Spinal cord (tissue), 10 donors: ENCODE results near the gene SLC28A2. TPM values are rescaled to one million over a fixed set of nuclear protein-coding genes. Genes with fewer than 3 reads are reported as not detected.

Experiments
- DNase-seq, 6 donors: peaks; one replicate each; pipeline versions ENCODE4 v3.0.0 to v3.0.0-alpha.2; 2013 to 2015; ENCODE audit warnings: low spot score in 6 of 6, low read depth in 4 of 6
- H3K27ac ChIP-seq: one replicate; pipeline ENCODE4 v1.5.1; 2013; ENCODE audit warnings: low read depth, low read length, control low read depth
- H3K27me3 ChIP-seq: one replicate; pipeline ENCODE4 v1.6.1; 2013; ENCODE audit warnings: low read length; ENCODE audit not compliant: control insufficient read depth, insufficient read depth
- H3K36me3 ChIP-seq: one replicate; pipeline ENCODE4 v1.6.1; 2013; ENCODE audit warnings: low read length; ENCODE audit not compliant: control insufficient read depth, insufficient read depth
- H3K4me1 ChIP-seq: one replicate; pipeline ENCODE4 v1.6.1; 2013; ENCODE audit warnings: low read length; ENCODE audit not compliant: control insufficient read depth, insufficient read depth
- H3K4me3 ChIP-seq: one replicate; pipeline ENCODE4 v1.5.1; 2013; ENCODE audit warnings: low read depth, low read length, control low read depth
- H3K9me3 ChIP-seq: one replicate; pipeline ENCODE4 v1.6.1; 2013; ENCODE audit warnings: low read length; ENCODE audit not compliant: control insufficient read depth, insufficient read depth
- WGBS: methylation state at CpG from one replicate; pipeline ENCODE4 v1.1.5; 2013; ENCODE audit warnings: missing lambda C conversion rate; ENCODE audit not compliant: insufficient coverage; 5-methylcytosine and 5-hydroxymethylcytosine counted together
- polyA plus RNA-seq, 2 donors: library from polyadenylated mRNA; unstranded; fragments of 120-200 nt; gene quantifications; one replicate each; pipeline ENCODE4 v1.2.1, GENCODE V29; 2013; ENCODE audit not compliant: insufficient read length in 2 of 2
- total RNA-seq, 2 donors: library from RNA; depleted of rRNA in 1 of 2; stranded (reverse); fragments of 120-200 nt in 1 of 2; fragments of >200 nt in 1 of 2; gene quantifications; one replicate each; pipeline versions ENCODE4 v1.2.3 to v1.2.4, GENCODE V29; 2013 to 2014
- donor health status: healthy.

Gene SLC28A2
- total and polyA plus RNA-seq, 4 donors: 0.32 TPM; not detected in 3

- DNase-seq: peak in 2 of 6 donors; percentile 11 to 30
- H3K27me3 ChIP-seq: no peaks in the 10 kb centered on the region
- 57% methylated on average over 13 of the region's 13 CpGs for WGBS
These were observed 62.9 kb downstream of the SLC28A2 start for GRCh38 chr15:45314960-45315359.

DNA sequence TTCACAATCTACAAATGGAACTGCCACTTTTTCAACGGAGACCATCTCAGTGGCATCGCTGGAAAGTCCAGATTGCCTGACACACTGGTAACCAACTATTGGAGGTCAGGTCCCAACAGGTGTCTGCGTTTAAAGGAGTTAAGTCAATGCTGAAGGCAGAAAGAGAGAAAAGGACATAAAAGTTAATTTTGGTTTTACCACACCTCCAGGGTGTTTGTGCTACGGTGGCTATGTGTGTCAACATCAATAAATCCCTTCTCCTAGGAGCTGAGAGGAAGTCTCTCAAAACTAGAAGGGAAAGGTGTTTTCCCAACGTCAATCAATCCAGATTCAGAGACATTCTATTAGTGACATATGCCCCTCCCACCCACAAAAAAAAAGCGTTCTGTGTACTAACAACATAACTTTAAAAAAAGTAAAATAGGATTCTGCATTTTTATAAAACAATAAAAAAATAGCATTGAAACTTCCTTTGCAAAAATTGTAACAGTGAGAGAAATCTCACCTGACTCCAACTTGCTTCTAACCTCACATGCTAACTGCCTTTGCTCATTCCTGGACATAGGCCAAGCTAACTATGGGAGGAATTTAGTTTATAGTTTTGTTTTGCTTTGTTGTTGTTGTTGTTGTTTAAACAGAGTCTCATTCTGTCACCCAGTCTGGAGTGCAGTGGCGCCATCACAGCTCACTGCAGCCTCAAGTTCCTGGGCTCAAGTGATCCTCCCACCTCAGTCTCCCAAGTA is 67.6 kb downstream of the SLC28A2 start:
- Histone ChIP-seq H3K36me3 (no peaks in the 10 kb centered on the region), H3K4me1 (no peaks in the 10 kb centered on the region), H3K4me3 (no peak overlapping the region), H3K9me3 (no peaks in the 10 kb centered on the region), H3K27me3 (no peaks in the 10 kb centered on the region), H3K27ac (no peak overlapping the region)
- 94% methylated on average over 2 of the region's 7 CpGs for WGBS
- DNase-seq: no peak

More at GRCh38 chr15:45314960-45315359, 62.9 kb downstream of the SLC28A2 start:
- H3K27ac ChIP-seq: no peak overlapping the region
- H3K4me3 ChIP-seq: no peak overlapping the region
- H3K4me1 ChIP-seq: no peaks in the 10 kb centered on the region
- H3K36me3 ChIP-seq: no peaks in the 10 kb centered on the region
- H3K9me3 ChIP-seq: no peaks in the 10 kb centered on the region

GRCh38 chr15:45320581-45321205 is 68.7 kb downstream of the SLC28A2 start:
- Histone ChIP-seq H3K9me3 (no peaks in the 10 kb centered on the region), H3K27me3 (no peaks in the 10 kb centered on the region), H3K4me1 (peaks cover 2% of the 10 kb centered on the region), H3K36me3 (no peaks in the 10 kb centered on the region), H3K4me3 (no peak overlapping the region), H3K27ac (no peak overlapping the region)
- peak in 2 of 6 donors; percentile 25 to 74 for DNase-seq
- WGBS: 82% methylated on average over 3 of the region's 3 CpGs

- H3K4me1 ChIP-seq: peaks cover 14% of the 10 kb centered on the region
- no peaks in the 10 kb centered on the region for H3K9me3 ChIP-seq
- no peak overlapping the region for H3K4me3 ChIP-seq
- 21% methylated on average over 5 of the region's 5 CpGs for WGBS
- no peaks in the 10 kb centered on the region for H3K27me3 ChIP-seq
- no peak for DNase-seq
- peak overlapping the region; percentile 48 for H3K27ac ChIP-seq
- no peaks in the 10 kb centered on the region for H3K36me3 ChIP-seq
These were observed 74.2 kb downstream of the SLC28A2 start for GRCh38 chr15:45326280-45326679.

DNA sequence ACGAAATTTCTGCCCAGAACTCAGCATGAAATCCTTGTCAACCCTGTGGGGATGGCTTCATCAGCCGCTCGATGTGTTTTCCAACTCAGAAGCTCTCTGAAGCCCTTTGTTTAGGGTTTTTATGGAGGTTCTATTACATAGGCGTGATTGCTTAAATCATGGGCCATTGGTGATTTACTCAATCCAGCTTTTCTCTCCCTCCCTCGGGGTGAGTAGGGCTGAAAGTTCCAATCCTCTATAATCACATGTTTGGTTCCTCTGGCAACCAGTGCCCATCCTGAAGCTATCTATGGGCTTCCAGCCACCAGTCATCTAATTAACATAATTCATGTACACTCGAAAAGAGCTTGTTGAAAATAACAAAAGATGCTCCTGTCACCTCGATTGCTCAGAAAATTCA is 74.7 kb downstream of the SLC28A2 start:
- H3K9me3 ChIP-seq: no peaks in the 10 kb centered on the region
- DNase-seq: peak; percentile 63 to 94 (median 76)
- H3K4me1 ChIP-seq: peaks cover 14% of the 10 kb centered on the region
- no peak overlapping the region for H3K4me3 ChIP-seq
- H3K36me3 ChIP-seq: no peaks in the 10 kb centered on the region
- peak overlapping the region; percentile 48 for H3K27ac ChIP-seq
- H3K27me3 ChIP-seq: no peaks in the 10 kb centered on the region
- 11% methylated on average over 4 of the region's 7 CpGs for WGBS

Other genes starting within 250 kb of the SLC28A2 start
- gene SORD, start 229.0 kb upstream of the SLC28A2 start, total RNA-seq: 10 to 100 TPM; 13.5 to 24.6 TPM
- 10 to 100 TPM; 21.0 to 22.7 TPM for gene SORD, start 229.0 kb upstream of the SLC28A2 start, polyA plus RNA-seq
- under 1 TPM in 1 of 2 donors, not detected in 1; 0.11 TPM for gene DUOX2, start 138.1 kb upstream of the SLC28A2 start, total RNA-seq
- gene DUOX2, start 138.1 kb upstream of the SLC28A2 start, polyA plus RNA-seq: under 1 TPM in 1 of 2 donors, not detected in 1; 0.08 TPM
- not detected for gene DUOXA2, start 137.9 kb upstream of the SLC28A2 start, total RNA-seq
- under 1 TPM in 1 of 2 donors, not detected in 1; 0.11 TPM for gene DUOXA2, start 137.9 kb upstream of the SLC28A2 start, polyA plus RNA-seq
- gene DUOXA1, start 122.4 kb upstream of the SLC28A2 start, total RNA-seq: under 1 TPM in 1 of 2 donors, not detected in 1; 0.11 TPM
- gene DUOXA1, start 122.4 kb upstream of the SLC28A2 start, polyA plus RNA-seq: not detected
- under 1 TPM; under 0.01 to 0.22 TPM for gene DUOX1, start 122.2 kb upstream of the SLC28A2 start, total RNA-seq
- 1 to 10 TPM; 3.3 to 7.1 TPM for gene DUOX1, start 122.2 kb upstream of the SLC28A2 start, polyA plus RNA-seq
- 10 to 100 TPM; 15.2 to 29.1 TPM for gene SHF, start 64.3 kb upstream of the SLC28A2 start, total RNA-seq
- gene SHF, start 64.3 kb upstream of the SLC28A2 start, polyA plus RNA-seq: 10 to 100 TPM; 60.1 to 73.3 TPM
- 100 to 1,000 TPM; 142 to 279 TPM for gene GATM, start 126.3 kb downstream of the SLC28A2 start, total RNA-seq
- 100 to 1,000 TPM; 152 to 249 TPM for gene GATM, start 126.3 kb downstream of the SLC28A2 start, polyA plus RNA-seq